Osteocyte (in vitro differentiated cells): ENCODE results near the gene ADAMTS14. TPM values are rescaled to one million over a fixed set of nuclear protein-coding genes. Genes with fewer than 3 reads are reported as not detected.
"Not testable (repeated sequence)": the region's sequence is repeated elsewhere in the genome, so short reads cannot be mapped to it uniquely, and the experiment has no call there.

Experiments
- DNase-seq: peaks from one replicate; pipeline ENCODE4 v3.0.0; 2021; ENCODE audit warnings: mixed read lengths; ENCODE audit not compliant: unreplicated experiment; ENCODE audit errors: extremely low spot score
- H3K27ac Mint-ChIP-seq: one replicate; pipeline ENCODE4 v1.8.0; 2021; ENCODE audit warnings: mild to moderate bottlenecking, mixed read lengths; ENCODE audit not compliant: unreplicated experiment
- H3K27me3 Mint-ChIP-seq: one replicate; pipeline ENCODE4 v1.8.0; 2021; ENCODE audit warnings: mixed read lengths; ENCODE audit not compliant: unreplicated experiment
- H3K36me3 Mint-ChIP-seq: one replicate; pipeline ENCODE4 v1.8.0; 2021; ENCODE audit warnings: mixed read lengths; ENCODE audit not compliant: unreplicated experiment
- H3K4me1 Mint-ChIP-seq: one replicate; pipeline ENCODE4 v1.8.0; 2021; ENCODE audit warnings: mixed read lengths; ENCODE audit not compliant: unreplicated experiment
- H3K4me3 Mint-ChIP-seq: one replicate; pipeline ENCODE4 v1.8.0; 2021; ENCODE audit warnings: mild to moderate bottlenecking, moderate library complexity, mixed read lengths; ENCODE audit not compliant: unreplicated experiment
- H3K9me3 Mint-ChIP-seq: one replicate; pipeline ENCODE4 v1.8.0; 2021; ENCODE audit warnings: mixed read lengths; ENCODE audit not compliant: unreplicated experiment
- CTCF ChIP-seq: fragments of 200-600 bp; sonication (generic); IDR thresholded peaks from 2 replicates; pipeline ENCODE4 v1.5.0; 2021; ENCODE audit warnings: antibody characterized with exemption, mild to moderate bottlenecking, moderate library complexity
- total RNA-seq: library from RNA; stranded (reverse); gene quantifications from 2 replicates; pipeline ENCODE4 v1.2.1, GENCODE V29; 2021

ADAMTS14 gene
- total RNA-seq, 1 donor from 2014 or later, result 4.1 TPM

- Mint-ChIP-seq H3K4me3 (no peak overlapping the region), H3K27ac (peak overlapping the region; percentile 91)
Measured at GRCh38 chr10:70664702-70665195, 7.6 kb upstream of the ADAMTS14 start.

GRCh38 chr10:70666960-70667798, 5.1 kb upstream of the ADAMTS14 start:
- Mint-ChIP-seq H3K36me3 (no peaks in the 10 kb centered on the region), H3K9me3 (no peaks in the 10 kb centered on the region), H3K4me1 (peaks cover 35% of the 10 kb centered on the region), H3K27ac (no peak overlapping the region), H3K27me3 (peaks cover 3% of the 10 kb centered on the region), H3K4me3 (no peak overlapping the region)
- DNase-seq, result no peak
- no peak for TF ChIP-seq CTCF

More at GRCh38 chr10:70664702-70665195, 7.6 kb upstream of the ADAMTS14 start:
- peaks cover 3% of the 10 kb centered on the region for H3K27me3 Mint-ChIP-seq
- H3K36me3 Mint-ChIP-seq, result no peaks in the 10 kb centered on the region
- H3K4me1 Mint-ChIP-seq, result peaks cover 26% of the 10 kb centered on the region
- DNase-seq, result no peak
- TF ChIP-seq CTCF, result no peak
- H3K9me3 Mint-ChIP-seq, result no peaks in the 10 kb centered on the region

- H3K36me3 Mint-ChIP-seq, H3K9me3 Mint-ChIP-seq, DNase-seq, H3K27ac Mint-ChIP-seq, H3K4me3 Mint-ChIP-seq, H3K27me3 Mint-ChIP-seq: not testable (repeated sequence)
- peaks cover 32% of the 10 kb centered on the region for H3K4me1 Mint-ChIP-seq
Measured at GRCh38 chr10:70667818-70668217, 4.5 kb upstream of the ADAMTS14 start.

GRCh38 chr10:70668454-70668970, 3.8 kb upstream of the ADAMTS14 start:
- Mint-ChIP-seq H3K36me3 (no peaks in the 10 kb centered on the region), H3K9me3 (no peaks in the 10 kb centered on the region), H3K27me3 (peaks cover 3% of the 10 kb centered on the region), H3K4me1 (peaks cover 36% of the 10 kb centered on the region), H3K4me3 (no peak overlapping the region), H3K27ac (no peak overlapping the region)
- DNase-seq, result no peak
- TF ChIP-seq CTCF, result no peak

- Mint-ChIP-seq H3K36me3 (no peaks in the 10 kb centered on the region), H3K27ac (no peak overlapping the region), H3K9me3 (no peaks in the 10 kb centered on the region), H3K4me3 (no peak overlapping the region), H3K27me3 (peaks cover 3% of the 10 kb centered on the region), H3K4me1 (peaks cover 39% of the 10 kb centered on the region)
- DNase-seq, result no peak
- no peak for TF ChIP-seq CTCF
Measured at GRCh38 chr10:70669015-70669414, 3.3 kb upstream of the ADAMTS14 start.
